ENCODE measurements around the gene CEP72. TPM values are rescaled to one million over a fixed set of nuclear protein-coding genes. Genes with fewer than 3 reads are reported as not detected.

Gene CEP72
- total and polyA plus RNA-seq, 4 donors: 1.3 to 5.9 (median 2.6) TPM

DNA sequence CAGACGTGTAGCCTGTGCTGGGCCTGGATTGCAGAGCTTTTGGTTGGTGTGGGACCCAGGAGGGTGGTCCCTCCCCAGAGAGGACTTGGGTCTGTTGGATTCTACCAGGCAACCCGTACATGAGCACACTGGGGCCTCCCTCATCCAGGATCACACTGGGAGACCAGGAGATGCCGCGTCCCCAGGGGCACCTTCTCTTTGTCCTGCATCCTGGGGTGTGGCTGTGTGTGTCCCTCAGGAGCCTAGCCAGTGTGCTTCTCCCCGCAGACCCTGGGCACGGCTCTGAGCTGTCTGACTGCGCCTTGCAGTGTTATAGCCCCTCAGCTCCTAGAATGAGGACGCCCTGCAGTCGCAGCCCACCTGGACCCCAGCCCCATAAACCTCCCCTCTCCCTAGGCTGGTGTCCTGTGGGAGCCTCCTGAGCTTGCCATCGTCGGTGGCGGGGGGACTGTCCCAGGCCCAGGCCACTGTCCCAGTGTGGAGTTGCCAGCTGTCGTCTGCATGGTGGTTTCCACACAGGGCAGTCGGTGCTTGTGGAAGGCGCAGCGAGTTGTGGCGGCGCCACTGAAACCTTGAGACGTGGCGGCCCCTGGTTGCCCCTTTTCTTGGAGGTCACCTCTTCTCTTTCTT, 27.6 kb downstream of the CEP72 start:
- no peak overlapping the region for H3K9ac ChIP-seq (ENCODE audit: low read depth in 1 of 2, low read length in 2 of 2)
- 98% methylated on average over 20 of the region's 20 CpGs for WGBS
- DNase-seq (ENCODE audit: low spot score): no peak
- H3K4me1 ChIP-seq (ENCODE audit: control insufficient read depth in 4 of 4, insufficient read depth in 4 of 4, low read length in 3 of 4): no peaks in the 10 kb centered on the region
- H3K9me3 ChIP-seq (ENCODE audit: control insufficient read depth in 4 of 4, low read length in 3 of 4): peaks cover 0 to 4% (median 0%) of the 10 kb centered on the region in 4 donors
- no peak overlapping the region for H3K4me3 ChIP-seq (ENCODE audit: low read depth in 1 of 3, low read length in 3 of 3)
- H3K36me3 ChIP-seq (ENCODE audit: control insufficient read depth in 4 of 4, insufficient read depth in 3 of 4, low read depth in 1 of 4, low read length in 3 of 4): peaks cover 5 to 53% (median 21%) of the 10 kb centered on the region in 4 donors
- no peak overlapping the region for H3K27ac ChIP-seq (ENCODE audit: low read depth in 1 of 2, low read length in 2 of 2)
- H3K27me3 ChIP-seq (ENCODE audit: control insufficient read depth in 4 of 4, insufficient read depth in 4 of 4, low read length in 3 of 4): no peaks in the 10 kb centered on the region
- TF ChIP-seq YY1 (IDR thresholded peaks at IDR 0.05) (no peak), GABPA (IDR thresholded peaks at IDR 0.05 in 1 of 2, conservative IDR thresholded peaks at IDR 0.05 in 1 of 2) (no peak), EGR1 (IDR thresholded peaks at IDR 0.05; ENCODE audit: low read depth in 2 of 2) (no peak), RXRA (IDR thresholded peaks at IDR 0.05) (no peak), HNF4A (conservative IDR thresholded peaks at IDR 0.05) (no peak), SP1 (IDR thresholded peaks at IDR 0.05) (no peak), TAF1 (conservative IDR thresholded peaks at IDR 0.05) (no peak), RAD21 (IDR thresholded peaks at IDR 0.05) (no peak), FOXA1 (IDR thresholded peaks at IDR 0.05) (no peak), FOXA2 (IDR thresholded peaks at IDR 0.05) (no peak), JUND (IDR thresholded peaks at IDR 0.05) (no peak)
- TF ChIP-seq, protein P1, sequence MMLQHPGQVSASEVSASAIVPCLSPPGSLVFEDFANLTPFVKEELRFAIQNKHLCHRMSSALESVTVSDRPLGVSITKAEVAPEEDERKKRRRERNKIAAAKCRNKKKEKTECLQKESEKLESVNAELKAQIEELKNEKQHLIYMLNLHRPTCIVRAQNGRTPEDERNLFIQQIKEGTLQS (IDR thresholded peaks at IDR 0.05): no peak
- TF ChIP-seq, protein P2, sequence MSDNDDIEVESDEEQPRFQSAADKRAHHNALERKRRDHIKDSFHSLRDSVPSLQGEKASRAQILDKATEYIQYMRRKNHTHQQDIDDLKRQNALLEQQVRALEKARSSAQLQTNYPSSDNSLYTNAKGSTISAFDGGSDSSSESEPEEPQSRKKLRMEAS (IDR thresholded peaks at IDR 0.05): no peak
- TF ChIP-seq, protein P3, sequence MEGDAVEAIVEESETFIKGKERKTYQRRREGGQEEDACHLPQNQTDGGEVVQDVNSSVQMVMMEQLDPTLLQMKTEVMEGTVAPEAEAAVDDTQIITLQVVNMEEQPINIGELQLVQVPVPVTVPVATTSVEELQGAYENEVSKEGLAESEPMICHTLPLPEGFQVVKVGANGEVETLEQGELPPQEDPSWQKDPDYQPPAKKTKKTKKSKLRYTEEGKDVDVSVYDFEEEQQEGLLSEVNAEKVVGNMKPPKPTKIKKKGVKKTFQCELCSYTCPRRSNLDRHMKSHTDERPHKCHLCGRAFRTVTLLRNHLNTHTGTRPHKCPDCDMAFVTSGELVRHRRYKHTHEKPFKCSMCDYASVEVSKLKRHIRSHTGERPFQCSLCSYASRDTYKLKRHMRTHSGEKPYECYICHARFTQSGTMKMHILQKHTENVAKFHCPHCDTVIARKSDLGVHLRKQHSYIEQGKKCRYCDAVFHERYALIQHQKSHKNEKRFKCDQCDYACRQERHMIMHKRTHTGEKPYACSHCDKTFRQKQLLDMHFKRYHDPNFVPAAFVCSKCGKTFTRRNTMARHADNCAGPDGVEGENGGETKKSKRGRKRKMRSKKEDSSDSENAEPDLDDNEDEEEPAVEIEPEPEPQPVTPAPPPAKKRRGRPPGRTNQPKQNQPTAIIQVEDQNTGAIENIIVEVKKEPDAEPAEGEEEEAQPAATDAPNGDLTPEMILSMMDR (IDR thresholded peaks at IDR 0.05; ENCODE audit: low read depth, low read length, missing input control): no peak
- TF ChIP-seq, protein P4, sequence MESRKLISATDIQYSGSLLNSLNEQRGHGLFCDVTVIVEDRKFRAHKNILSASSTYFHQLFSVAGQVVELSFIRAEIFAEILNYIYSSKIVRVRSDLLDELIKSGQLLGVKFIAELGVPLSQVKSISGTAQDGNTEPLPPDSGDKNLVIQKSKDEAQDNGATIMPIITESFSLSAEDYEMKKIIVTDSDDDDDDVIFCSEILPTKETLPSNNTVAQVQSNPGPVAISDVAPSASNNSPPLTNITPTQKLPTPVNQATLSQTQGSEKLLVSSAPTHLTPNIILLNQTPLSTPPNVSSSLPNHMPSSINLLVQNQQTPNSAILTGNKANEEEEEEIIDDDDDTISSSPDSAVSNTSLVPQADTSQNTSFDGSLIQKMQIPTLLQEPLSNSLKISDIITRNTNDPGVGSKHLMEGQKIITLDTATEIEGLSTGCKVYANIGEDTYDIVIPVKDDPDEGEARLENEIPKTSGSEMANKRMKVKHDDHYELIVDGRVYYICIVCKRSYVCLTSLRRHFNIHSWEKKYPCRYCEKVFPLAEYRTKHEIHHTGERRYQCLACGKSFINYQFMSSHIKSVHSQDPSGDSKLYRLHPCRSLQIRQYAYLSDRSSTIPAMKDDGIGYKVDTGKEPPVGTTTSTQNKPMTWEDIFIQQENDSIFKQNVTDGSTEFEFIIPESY (IDR thresholded peaks at IDR 0.05): no peak

DNA sequence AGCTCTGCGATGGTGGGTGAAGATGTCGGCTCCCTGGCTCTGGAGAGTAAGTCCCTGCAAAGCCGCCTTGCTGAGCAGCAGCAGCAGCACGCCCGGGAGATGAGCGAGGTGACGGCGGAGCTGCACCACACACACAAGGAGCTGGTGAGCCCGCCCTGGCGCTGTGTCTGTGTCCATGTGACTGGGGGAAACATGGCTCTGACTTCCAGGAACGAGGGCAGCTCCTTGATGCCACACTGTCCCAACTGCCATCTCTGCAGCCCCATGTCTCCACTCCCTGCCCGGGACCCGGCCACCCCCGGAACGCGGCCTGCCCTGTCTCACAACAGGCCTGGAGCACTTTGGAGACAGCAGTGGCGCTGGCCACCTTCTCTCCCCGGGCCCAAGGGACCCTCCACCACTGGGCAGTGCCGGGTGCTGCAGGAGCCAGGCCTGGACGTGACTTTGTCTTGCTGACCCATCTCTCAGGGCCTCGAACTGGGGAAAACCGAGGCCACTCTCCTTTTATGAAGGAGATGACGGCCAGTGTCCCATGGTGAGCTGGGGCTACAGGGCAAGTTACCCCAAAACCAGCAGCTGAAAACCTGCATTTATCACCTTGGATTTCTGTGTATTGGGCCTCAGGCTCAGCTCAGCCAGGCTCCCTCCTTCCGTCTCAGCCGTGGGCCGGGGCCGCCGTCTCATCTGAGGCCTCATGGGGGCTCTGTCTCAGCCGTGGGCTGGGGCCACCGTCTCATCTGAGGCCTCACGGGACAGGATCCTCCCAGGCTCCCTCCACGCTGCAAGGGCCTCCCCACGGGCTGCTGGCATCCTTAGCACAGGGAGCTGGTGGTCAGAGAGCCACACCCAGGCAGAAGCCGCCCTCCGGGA, 28.6 kb downstream of the CEP72 start:
- Histone ChIP-seq H3K4me3 (ENCODE audit: low read depth in 1 of 3, low read length in 3 of 3) (no peak overlapping the region), H3K27ac (ENCODE audit: low read depth in 1 of 2, low read length in 2 of 2) (no peak overlapping the region), H3K9me3 (ENCODE audit: control insufficient read depth in 4 of 4, low read length in 3 of 4) (peaks cover 0 to under 1% (median 0%) of the 10 kb centered on the region in 4 donors), H3K27me3 (ENCODE audit: control insufficient read depth in 4 of 4, insufficient read depth in 4 of 4, low read length in 3 of 4) (no peaks in the 10 kb centered on the region), H3K9ac (ENCODE audit: low read depth in 1 of 2, low read length in 2 of 2) (no peak overlapping the region), H3K36me3 (ENCODE audit: control insufficient read depth in 4 of 4, insufficient read depth in 3 of 4, low read depth in 1 of 4, low read length in 3 of 4) (peaks cover 5 to 50% (median 14%) of the 10 kb centered on the region in 4 donors), H3K4me1 (ENCODE audit: control insufficient read depth in 4 of 4, insufficient read depth in 4 of 4, low read length in 3 of 4) (no peaks in the 10 kb centered on the region)
- TF ChIP-seq, protein P2 (IDR thresholded peaks at IDR 0.05): no peak
- TF ChIP-seq RAD21 (IDR thresholded peaks at IDR 0.05) (no peak), HNF4G (IDR thresholded peaks at IDR 0.05) (no peak), NR2F2 (IDR thresholded peaks at IDR 0.05) (no peak), YY1 (IDR thresholded peaks at IDR 0.05) (no peak), GABPA (IDR thresholded peaks at IDR 0.05 in 1 of 2, conservative IDR thresholded peaks at IDR 0.05 in 1 of 2) (no peak)
- TF ChIP-seq, protein P3 (IDR thresholded peaks at IDR 0.05; ENCODE audit: low read depth, low read length, missing input control): no peak
- DNase-seq (ENCODE audit: low spot score): no peak
- WGBS: 94% methylated on average over 35 of the region's 35 CpGs
